Prostate gland (tissue), 2 donors: ENCODE measurements around the gene SNX1.

Source experiments
- CTCF ChIP-seq, 4 experiments: fragments of 200-600 bp in 2 of 4; fragments of 450-650 bp in 2 of 4; sonication (generic) in 2 of 4; IDR thresholded peaks; 1 replicate in 3 of 4; 2 replicates in 1 of 4; pipeline ENCODE4 v1.5.1; 2016 to 2019; ENCODE audit warnings: antibody characterized with exemption in 4 of 4, mild to moderate bottlenecking in 2 of 4, moderate library complexity in 2 of 4
- POLR2AphosphoS5 ChIP-seq: sonication (generic); formaldehyde crosslinking; IDR thresholded peaks from one replicate; pipeline ENCODE4 v1.6.1; 2017; ENCODE audit warnings: antibody characterized with exemption

DNA sequence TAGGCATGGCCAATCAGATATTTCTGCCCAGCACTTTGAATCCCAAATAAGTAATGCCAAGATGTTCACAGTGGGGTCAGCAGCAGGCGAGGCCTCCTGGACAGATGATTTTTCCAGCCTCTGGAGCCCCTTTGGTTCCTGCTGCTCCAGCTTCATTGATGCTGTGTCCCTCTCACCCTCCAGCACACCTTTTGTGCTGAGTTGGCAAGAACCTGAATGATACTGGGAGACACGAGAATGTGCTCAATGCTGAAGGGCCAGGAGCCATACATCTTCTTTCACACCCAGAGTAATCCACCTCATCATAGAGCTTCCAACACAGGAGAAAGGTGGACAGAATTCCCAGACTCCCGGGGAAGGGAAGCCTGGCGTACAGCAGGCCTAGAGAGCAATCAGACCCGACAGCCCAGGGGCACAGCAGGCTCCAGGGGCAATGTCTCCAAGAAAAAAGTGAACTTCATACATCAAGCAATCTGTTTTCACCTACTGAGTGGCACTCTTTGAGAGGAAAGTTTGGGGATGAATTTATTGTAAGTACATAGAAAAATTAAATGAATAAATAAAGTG is 42.8 kb upstream of the SNX1 start:
- no peak for TF ChIP-seq CTCF (IDR thresholded peaks at IDR 0.05)
- TF ChIP-seq POLR2AphosphoS5, result no peak
